ENCODE results near the gene MCF2L. TPM values are rescaled to one million over a fixed set of nuclear protein-coding genes. Genes with fewer than 3 reads are reported as not detected.
A peak's percentile ranks its signal among the peaks of the same experiment; 100 is the strongest.
"Not testable (repeated sequence)": the region's sequence is repeated elsewhere in the genome, so short reads cannot be mapped to it uniquely, and the experiment has no call there.

Gene MCF2L
- total RNA-seq, 4 donors from 2014 or later, result 46.5 to 89.7 (median 55.0) TPM

DNA sequence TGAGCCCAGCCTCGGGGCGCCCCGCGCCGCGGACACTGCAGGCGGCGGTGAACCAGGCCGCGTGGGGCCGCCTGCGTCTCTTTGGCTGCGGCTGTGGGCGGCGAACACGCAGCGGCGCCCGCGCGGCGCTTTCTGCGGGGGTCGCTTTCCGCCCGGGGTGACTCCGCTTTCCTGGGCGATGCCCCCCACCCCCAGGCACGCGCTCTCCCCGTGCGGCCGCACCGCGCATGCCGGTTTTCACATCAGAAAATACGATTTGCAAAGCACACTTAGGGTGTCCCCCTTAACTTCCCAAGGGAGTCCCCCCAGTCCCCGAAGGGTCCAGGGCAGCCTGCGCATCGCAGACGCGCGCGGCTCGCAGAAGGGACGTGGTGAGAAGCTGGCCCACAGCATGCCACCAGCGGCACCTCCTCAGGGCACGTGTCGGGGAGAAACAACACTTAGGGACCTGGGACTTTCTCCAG, 141.9 kb downstream of the MCF2L start:
- 22 to 27% methylated on average over 35 to 41 of the region's 49 CpGs for WGBS, 2 donors
- peak overlapping the region; percentile 4 for H3K4me3 ChIP-seq (ENCODE audit: low read depth, poor library complexity, severe bottlenecking)
- DNase-seq (ENCODE audit: low spot score in 2 of 2), result no peak
- TF ChIP-seq POLR2A (IDR thresholded peaks at IDR 0.05), result no peak
- TF ChIP-seq, protein P1, sequence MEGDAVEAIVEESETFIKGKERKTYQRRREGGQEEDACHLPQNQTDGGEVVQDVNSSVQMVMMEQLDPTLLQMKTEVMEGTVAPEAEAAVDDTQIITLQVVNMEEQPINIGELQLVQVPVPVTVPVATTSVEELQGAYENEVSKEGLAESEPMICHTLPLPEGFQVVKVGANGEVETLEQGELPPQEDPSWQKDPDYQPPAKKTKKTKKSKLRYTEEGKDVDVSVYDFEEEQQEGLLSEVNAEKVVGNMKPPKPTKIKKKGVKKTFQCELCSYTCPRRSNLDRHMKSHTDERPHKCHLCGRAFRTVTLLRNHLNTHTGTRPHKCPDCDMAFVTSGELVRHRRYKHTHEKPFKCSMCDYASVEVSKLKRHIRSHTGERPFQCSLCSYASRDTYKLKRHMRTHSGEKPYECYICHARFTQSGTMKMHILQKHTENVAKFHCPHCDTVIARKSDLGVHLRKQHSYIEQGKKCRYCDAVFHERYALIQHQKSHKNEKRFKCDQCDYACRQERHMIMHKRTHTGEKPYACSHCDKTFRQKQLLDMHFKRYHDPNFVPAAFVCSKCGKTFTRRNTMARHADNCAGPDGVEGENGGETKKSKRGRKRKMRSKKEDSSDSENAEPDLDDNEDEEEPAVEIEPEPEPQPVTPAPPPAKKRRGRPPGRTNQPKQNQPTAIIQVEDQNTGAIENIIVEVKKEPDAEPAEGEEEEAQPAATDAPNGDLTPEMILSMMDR (IDR thresholded peaks at IDR 0.05), result no peak
- intact Hi-C loops (cut with DNase I; ENCODE audit: low total_unique reads), result no loop called here

DNA sequence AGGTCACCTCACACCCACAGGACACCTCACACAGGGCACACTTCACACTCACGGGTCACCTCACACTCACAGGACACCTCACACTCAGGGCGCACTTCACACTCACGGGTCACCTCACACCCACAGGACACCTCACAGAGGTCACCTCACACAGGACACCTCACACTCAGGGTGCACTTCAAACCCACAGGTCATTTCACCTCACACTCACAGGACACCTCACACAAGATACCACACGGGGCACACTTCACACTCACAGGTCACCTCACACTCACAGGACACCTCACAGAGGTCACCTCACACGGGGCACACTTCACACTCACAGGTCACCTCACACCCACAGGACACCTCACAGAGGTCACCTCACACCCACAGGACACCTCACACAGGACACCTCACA, 142.8 kb downstream of the MCF2L start:
- intact Hi-C loops (cut with DNase I; ENCODE audit: low total_unique reads); H3K4me3 ChIP-seq (ENCODE audit: low read depth, poor library complexity, severe bottlenecking): not testable (repeated sequence)
- 87 to 89% methylated on average over 5 of the region's 5 CpGs for WGBS, 2 donors
- peak in 1 of 2 donors; percentile 61 for DNase-seq (ENCODE audit: low spot score in 2 of 2)

DNA sequence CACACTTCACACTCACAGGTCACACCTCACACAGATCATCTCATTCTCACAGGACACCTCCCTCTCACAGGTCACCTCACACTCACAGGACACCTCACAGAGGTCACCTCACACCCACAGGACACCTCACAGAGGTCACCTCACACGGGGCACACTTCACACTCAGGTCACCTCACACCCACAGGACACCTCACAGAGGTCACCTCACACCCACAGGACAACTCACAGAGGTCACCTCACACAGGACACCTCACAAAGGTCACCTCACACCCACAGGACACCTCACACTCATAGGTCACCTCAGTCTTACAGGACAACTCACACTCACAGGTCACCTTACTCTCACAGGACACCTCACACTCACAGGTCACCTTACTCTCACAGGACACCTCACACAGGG, 143.5 kb downstream of the MCF2L start:
- intact Hi-C loops (cut with DNase I; ENCODE audit: low total_unique reads); H3K4me3 ChIP-seq (ENCODE audit: low read depth, poor library complexity, severe bottlenecking): not testable (repeated sequence)
- WGBS, 2 donors, result 79 to 82% methylated on average over 1 of the region's 1 CpG
- peak in 1 of 2 donors; percentile 36 for DNase-seq (ENCODE audit: low spot score in 2 of 2)

DNA sequence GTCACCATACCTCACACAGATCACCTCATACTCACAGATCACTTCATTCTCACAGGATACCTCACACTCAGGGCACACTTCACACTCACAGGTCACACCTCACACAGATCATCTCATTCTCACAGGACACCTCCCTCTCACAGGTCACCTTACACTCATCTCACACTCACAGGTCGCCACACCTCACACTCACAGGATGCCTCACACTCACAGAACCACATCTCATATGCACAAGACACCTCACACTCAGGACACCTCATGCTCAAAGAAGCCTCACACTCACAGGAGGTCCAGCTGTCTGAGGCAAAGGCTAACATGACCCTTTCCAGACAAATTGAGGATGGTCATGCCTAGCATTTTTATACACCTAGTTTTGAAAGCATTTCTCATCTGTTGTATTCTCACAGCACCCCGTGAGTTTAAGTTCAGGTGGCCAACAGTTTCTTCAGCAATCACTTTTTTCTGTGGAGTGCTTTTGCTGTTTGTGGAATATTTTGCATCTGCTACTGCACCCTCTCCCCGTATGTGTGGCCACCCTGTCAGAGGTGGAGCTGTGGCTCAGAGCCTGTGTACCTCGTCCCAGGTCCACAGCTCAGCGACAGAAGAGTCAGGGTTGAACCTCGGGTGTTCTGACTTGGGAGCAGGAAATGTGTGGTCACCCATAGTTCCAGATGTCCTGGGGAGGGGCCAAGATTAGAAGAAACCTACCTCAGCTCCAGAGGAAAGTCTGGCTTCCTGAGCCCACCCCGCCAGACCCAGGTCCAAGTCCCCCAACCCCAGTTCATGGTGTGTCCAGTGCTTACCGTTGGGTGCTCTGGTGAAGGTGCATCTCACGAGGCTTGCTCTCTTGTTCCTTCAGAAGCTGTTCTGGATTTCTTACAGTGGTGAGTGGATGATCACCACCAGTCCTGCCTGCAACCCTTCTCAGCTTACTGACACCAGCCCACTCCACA, 144.2 kb downstream of the MCF2L start:
- WGBS, 2 donors, result 73 to 80% methylated on average over 9 of the region's 9 CpGs
- intact Hi-C loops (cut with DNase I; ENCODE audit: low total_unique reads), result no loop called here
- DNase-seq (ENCODE audit: low spot score in 2 of 2), result peak in 1 of 2 donors; percentile 61
- TF ChIP-seq, protein P1 (IDR thresholded peaks at IDR 0.05), result no peak
- TF ChIP-seq POLR2A (IDR thresholded peaks at IDR 0.05), result no peak
- no peak overlapping the region for H3K4me3 ChIP-seq (ENCODE audit: low read depth, poor library complexity, severe bottlenecking)

DNA sequence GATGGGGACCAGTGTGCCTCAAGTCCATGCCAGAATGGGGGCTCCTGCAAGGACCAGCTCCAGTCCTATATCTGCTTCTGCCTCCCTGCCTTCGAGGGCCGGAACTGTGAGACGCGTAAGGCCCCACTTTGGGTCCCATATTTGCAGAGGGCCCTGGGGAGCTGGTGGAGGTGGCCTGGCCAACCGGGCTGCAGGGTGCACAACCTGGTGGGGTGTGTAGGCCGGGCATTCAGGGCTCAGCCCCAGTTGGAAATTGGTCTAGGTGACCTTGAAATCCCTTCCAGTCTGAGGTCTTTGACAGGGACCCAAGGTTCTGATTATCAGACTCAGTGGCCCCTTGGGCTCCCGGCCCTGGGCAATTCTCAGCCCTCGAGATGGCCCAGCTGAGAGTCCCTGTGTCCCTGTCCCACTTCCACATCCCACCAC, 144.8 kb downstream of the MCF2L start:
- 95 to 97% methylated on average over 7 to 8 of the region's 8 CpGs for whole genome bisulfite sequencing, 2 donors
- H3K4me3 ChIP-seq (ENCODE audit: low read depth, poor library complexity, severe bottlenecking), result no peak overlapping the region
- no peak for TF ChIP-seq POLR2A (IDR thresholded peaks at IDR 0.05)
- TF ChIP-seq, protein P1 (IDR thresholded peaks at IDR 0.05), result no peak
- peak in 1 of 2 donors; percentile 64 for DNase-seq (ENCODE audit: low spot score in 2 of 2)
- intact Hi-C loops (cut with DNase I; ENCODE audit: low total_unique reads), result no loop called here

DNA sequence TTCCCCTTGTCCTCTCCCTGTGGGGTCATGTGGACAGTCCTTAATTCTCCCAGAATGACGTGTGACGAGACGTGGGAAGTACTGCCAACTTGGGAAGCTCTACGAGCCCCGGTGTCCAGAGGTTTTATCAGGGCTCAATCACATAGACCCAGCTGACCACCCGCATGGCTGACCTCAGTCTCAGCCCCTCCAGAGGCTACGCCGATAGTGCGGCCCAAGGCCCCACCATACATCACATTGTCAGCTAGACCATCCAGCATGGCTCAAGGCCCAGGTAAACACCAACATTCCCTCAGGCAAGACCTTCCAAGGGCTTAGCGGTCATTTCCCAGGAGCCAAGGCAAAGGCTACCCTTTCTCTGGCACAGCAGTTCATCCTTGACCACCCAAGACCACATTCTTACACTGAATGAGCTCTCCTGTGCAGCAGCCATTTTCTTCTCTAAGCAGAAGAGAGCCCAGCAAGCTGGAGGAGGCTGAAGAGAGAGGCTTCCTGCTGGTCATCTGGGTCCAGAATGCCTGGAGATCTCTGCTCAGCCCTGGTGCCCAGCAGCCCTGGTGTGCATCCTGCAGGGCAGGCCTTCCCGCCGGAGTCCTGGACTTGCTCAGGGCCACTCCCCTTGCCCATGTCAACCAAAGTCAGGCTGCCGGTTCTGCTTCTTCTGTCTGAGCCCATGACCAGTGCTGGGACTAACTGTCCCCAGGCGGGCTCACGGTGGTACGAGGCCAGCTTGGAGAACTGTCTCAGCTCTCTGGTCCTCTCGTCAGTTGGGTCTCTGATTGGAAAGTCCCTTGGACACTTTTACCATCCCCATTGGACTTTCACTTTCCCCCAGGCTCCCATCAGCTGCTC, 145.7 kb downstream of the MCF2L start:
- no peak overlapping the region for H3K4me3 ChIP-seq (ENCODE audit: low read depth, poor library complexity, severe bottlenecking)
- TF ChIP-seq, protein P1 (IDR thresholded peaks at IDR 0.05), result no peak
- TF ChIP-seq POLR2A (IDR thresholded peaks at IDR 0.05), result no peak
- 91 to 97% methylated on average over 17 of the region's 17 CpGs for WGBS, 2 donors
- intact Hi-C loops (cut with DNase I; ENCODE audit: low total_unique reads), result no loop called here
- DNase-seq (ENCODE audit: low spot score in 2 of 2), result peak in 1 of 2 donors; percentile 72
